BLaER1 (cell line): ENCODE results near the gene HOXA5.

ENCODE experiments used
- H3K27ac ChIP-seq: shearing (Covaris generic); formaldehyde crosslinking; 2 replicates; pipeline ENCODE4 v1.8.1; 2022
- H3K27me3 ChIP-seq: shearing (Covaris generic); formaldehyde crosslinking; 2 replicates; pipeline ENCODE4 v1.8.1; 2022
- H3K36me3 ChIP-seq: shearing (Covaris generic); formaldehyde crosslinking; 2 replicates; pipeline ENCODE4 v1.8.1; 2022
- H3K4me1 ChIP-seq: shearing (Covaris generic); formaldehyde crosslinking; 2 replicates; pipeline ENCODE4 v1.8.1; 2022
- H3K4me2 ChIP-seq: shearing (Covaris generic); formaldehyde crosslinking; 2 replicates; pipeline ENCODE4 v1.8.1; 2022
- H3K4me3 ChIP-seq: shearing (Covaris generic); formaldehyde crosslinking; 2 replicates; pipeline ENCODE4 v1.8.1; 2022
- H3K9ac ChIP-seq: shearing (Covaris generic); formaldehyde crosslinking; 2 replicates; pipeline ENCODE4 v1.8.1; 2022
- H3K9me3 ChIP-seq: shearing (Covaris generic); formaldehyde crosslinking; 2 replicates; pipeline ENCODE4 v1.8.1; 2022
- H4K20me1 ChIP-seq: shearing (Covaris generic); formaldehyde crosslinking; 2 replicates; pipeline ENCODE4 v1.8.1; 2022
- Cebpa-rat ChIP-seq: shearing (Covaris generic); IDR thresholded peaks from 2 replicates; pipeline ENCODE4 v1.8.1; 2022

HOXA5 gene

DNA sequence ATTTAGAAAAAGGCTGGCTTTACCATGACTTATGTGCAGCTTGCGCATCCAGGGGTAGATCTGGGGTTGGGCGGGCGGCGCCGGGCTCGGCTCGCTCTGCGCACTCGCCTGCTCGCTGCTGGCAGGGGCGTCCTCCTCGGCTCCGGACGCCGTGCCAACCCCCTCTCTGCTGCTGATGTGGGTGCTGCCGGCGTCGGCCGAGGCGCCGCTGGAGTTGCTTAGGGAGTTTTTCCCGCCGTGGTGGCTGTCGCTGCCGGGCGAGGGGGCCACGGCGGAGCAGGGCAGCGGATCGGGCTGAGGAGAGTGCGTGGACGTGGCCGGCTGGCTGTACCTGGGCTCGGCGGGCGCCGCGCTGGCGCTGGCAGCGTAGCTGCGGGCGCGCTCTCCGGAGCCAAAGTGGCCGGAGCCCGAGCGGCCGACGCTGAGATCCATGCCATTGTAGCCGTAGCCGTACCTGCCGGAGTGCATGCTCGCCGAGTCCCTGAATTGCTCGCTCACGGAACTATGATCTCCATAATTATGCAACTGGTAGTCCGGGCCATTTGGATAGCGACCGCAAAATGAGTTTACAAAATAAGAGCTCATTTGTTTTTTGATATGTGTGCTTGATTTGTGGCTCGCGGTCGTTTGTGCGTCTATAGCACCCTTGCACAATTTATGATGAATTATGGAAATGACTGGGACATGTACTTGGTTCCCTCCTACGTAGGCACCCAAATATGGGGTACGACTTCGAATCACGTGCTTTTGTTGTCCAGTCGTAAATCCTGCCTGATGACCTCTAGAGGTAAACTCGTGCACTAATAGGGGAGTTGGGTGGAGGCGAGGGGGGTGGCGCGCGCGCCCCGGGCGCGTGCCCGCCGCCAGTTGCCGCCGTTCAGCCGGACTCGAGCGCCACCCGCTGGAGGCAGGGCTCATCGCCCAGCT lies at the start of gene HOXA5:
TSS of gene HOXA5 (minus strand) at position 659 of the 927 bp plus-strand sequence. CDS start at position 585, 74 bp downstream.
- Histone ChIP-seq H4K20me1 (no peaks in the 10 kb centered on the region), H3K36me3 (peaks cover 20% of the 10 kb centered on the region), H3K9me3 (peaks cover 75% of the 10 kb centered on the region), H3K4me2 (no peak within 1 kb of the TSS), H3K27ac (no peak within 1 kb of the TSS), H3K9ac (no peak within 1 kb of the TSS), H3K4me1 (0 out of 2 replicates have a peak, but pooled peaks cover 2% of the 10 kb centered on the region), H3K4me3 (0 out of 2 replicates have a peak within 1 kb of the TSS, but pooled peaks have one; percentile 18), H3K27me3 (peaks cover 69% of the 10 kb centered on the region)
- no peak for TF ChIP-seq Cebpa-rat

DNA sequence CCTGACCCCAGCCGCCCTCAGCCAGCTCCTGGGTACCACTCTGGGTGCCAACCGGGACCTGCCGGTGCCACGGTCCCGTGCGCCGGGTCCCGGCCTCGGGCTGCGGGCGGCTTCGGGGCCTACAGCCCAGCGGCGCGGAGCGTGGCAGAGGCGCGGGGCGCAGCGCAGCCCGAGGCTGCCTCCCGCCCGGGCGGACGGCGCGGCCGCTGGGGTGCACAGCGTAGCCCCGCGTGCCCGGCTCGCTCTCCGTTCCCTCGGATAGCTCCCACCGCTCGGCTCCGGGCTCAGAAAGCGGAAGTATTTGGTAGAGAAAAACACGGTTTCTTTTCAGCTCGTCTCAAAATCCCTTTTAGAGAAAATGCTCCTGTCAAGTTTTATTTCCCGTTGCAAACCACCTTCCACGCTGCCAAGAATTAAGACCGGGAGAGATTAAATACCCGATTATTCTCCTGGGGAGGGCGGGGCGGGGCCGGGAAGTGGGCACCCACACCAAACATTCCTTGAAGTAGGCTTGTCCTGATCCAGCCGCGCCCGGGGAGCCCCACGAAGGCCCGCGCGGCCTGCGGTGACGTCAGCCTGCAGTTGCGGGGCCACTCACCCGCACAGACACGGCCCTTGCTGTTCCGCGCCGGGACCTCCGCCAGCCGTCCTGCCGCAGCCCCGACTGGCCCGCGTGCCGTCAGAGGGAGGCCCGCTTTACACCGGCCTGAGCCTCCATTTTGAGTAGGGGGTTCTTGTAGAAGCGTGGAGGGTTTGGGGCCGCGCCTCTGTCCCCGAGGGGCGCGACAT lies 49.3 kb upstream of the HOXA5 start:
- H3K27me3 ChIP-seq, result peaks cover 100% of the 10 kb centered on the region
- no peak overlapping the region for H3K9ac ChIP-seq
- no peaks in the 10 kb centered on the region; the same call in 1 of the 2 replicates for H3K9me3 ChIP-seq
- TF ChIP-seq Cebpa-rat, result no peak
- no peak overlapping the region for H3K4me3 ChIP-seq
- H3K4me2 ChIP-seq, result no peak overlapping the region
- H4K20me1 ChIP-seq, result peaks cover 97% of the 10 kb centered on the region
- H3K4me1 ChIP-seq, result no peaks in the 10 kb centered on the region
- no peak overlapping the region for H3K27ac ChIP-seq
- no peaks in the 10 kb centered on the region for H3K36me3 ChIP-seq

DNA sequence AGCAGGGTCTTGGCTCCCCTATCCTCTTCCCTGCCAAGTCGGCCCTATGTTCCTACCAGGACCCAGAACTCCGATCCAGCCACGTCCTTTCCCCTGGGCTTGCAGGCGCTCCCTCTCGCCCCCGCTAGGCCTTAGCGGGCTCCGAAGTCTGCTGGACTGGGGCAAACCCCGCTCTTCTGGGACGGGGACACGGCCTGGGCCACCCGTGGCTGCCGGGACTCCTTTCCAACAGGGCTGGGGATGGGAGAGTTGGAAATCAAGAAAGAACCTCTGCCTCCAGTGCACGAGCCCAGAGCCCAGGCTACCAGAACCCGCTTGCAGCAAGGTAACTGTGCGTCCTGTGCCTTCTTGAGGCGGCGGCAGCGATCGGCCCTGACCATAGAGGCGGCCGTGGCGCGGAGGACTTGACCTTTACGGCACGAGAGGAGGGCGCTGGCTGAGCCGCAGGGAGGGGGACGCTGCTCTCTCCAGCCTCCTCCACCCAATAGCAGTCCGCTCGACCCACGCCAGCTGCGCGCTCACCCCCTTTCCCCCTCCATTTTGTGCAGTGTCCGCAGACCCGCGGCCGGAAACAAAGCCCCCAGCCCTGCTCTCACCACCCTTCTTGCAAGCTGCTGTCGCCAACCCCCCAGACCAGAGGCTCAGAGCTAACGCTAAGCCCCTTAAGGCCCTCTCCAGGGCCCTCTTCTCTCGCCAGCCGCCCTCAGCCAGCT lies 48.5 kb upstream of the HOXA5 start:
- H3K27ac ChIP-seq, result no peak overlapping the region
- no peaks in the 10 kb centered on the region; the same call in 1 of the 2 replicates for H3K9me3 ChIP-seq
- H3K4me1 ChIP-seq, result no peaks in the 10 kb centered on the region
- peaks cover 100% of the 10 kb centered on the region for H3K27me3 ChIP-seq
- no peak for TF ChIP-seq Cebpa-rat
- H4K20me1 ChIP-seq, result peaks cover 97% of the 10 kb centered on the region
- no peaks in the 10 kb centered on the region for H3K36me3 ChIP-seq
- no peak overlapping the region for H3K9ac ChIP-seq
- no peak overlapping the region for H3K4me2 ChIP-seq
- H3K4me3 ChIP-seq, result no peak overlapping the region

DNA sequence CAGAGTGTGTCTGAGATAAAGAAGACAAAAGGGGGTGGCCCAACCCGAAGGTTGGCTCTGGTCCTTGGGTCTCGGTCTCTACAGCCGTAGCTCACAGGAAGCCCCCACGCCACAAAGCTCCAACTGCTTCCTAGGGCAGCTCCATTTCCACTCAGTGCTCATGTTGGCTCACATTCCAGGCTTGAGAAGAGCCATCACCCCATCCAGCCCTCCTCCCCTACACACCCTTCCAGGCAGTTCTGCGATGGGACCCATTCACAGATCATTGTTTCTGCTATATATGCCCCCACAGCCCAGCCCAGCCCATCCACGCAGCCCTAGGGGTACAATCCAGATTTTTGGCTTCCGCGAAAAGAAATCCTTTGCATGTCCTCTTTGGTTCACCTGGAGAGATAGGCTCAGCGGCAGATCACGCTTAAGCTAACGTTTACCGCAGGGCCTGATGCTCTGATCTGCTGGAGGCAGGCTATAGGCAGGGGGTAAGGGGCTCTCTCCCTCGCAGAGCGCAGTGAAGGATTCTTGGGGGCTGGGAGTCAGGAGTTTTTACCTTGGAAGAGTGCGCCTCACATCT lies 47.8 kb upstream of the HOXA5 start:
- peaks cover 97% of the 10 kb centered on the region for H4K20me1 ChIP-seq

DNA sequence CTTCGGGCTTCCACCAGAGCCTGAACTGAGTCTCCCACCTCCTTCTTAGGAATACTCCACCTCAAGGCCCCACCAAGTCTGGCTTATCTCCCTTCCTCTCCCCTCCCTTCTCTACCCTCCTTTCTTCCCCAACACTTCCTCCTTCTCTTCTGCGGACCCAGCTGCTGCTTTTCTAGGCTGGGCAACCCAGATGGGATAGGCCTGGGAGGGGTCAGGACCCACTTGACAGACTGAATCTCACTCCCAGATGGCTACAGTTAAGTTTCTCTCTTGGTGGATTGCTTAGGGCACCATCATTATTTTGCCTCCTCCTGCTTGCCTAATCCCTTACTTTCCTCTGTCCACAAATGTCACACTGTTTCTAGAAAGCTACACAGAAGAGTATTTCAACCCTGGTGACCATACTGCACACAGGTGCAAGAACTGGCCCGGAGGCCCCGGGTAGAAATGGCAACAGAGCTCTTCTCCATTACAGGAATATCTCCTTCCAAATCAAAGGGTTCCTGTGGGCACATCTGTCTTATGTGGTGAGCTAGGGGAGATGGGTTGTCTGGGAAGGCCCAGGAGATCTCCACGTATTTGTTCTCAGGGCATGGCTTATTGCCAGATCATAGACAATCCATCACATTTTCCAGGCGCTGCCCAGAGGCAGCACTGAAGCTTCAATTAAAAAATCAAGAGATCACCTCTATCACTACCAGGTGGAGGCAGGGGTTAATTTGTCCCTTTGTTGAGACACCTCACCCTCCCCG lies 46.7 kb upstream of the HOXA5 start:
- H3K4me3 ChIP-seq, result no peak overlapping the region
- H3K4me1 ChIP-seq, result no peaks in the 10 kb centered on the region
- no peaks in the 10 kb centered on the region; the same call in 1 of the 2 replicates for H3K9me3 ChIP-seq
- peaks cover 100% of the 10 kb centered on the region for H3K27me3 ChIP-seq
- no peak overlapping the region for H3K27ac ChIP-seq
- H4K20me1 ChIP-seq, result peaks cover 100% of the 10 kb centered on the region
- no peaks in the 10 kb centered on the region for H3K36me3 ChIP-seq
- no peak overlapping the region for H3K9ac ChIP-seq
- no peak for TF ChIP-seq Cebpa-rat
- no peak overlapping the region for H3K4me2 ChIP-seq

More for the DNA sequence above, 47.8 kb upstream of the HOXA5 start:
- Histone ChIP-seq H3K36me3 (no peaks in the 10 kb centered on the region), H3K9me3 (no peaks in the 10 kb centered on the region; the same call in 1 of the 2 replicates), H3K4me1 (no peaks in the 10 kb centered on the region), H3K27ac (no peak overlapping the region), H3K4me2 (no peak overlapping the region), H3K4me3 (no peak overlapping the region), H3K27me3 (peaks cover 100% of the 10 kb centered on the region), H3K9ac (no peak overlapping the region)
- no peak for TF ChIP-seq Cebpa-rat

DNA sequence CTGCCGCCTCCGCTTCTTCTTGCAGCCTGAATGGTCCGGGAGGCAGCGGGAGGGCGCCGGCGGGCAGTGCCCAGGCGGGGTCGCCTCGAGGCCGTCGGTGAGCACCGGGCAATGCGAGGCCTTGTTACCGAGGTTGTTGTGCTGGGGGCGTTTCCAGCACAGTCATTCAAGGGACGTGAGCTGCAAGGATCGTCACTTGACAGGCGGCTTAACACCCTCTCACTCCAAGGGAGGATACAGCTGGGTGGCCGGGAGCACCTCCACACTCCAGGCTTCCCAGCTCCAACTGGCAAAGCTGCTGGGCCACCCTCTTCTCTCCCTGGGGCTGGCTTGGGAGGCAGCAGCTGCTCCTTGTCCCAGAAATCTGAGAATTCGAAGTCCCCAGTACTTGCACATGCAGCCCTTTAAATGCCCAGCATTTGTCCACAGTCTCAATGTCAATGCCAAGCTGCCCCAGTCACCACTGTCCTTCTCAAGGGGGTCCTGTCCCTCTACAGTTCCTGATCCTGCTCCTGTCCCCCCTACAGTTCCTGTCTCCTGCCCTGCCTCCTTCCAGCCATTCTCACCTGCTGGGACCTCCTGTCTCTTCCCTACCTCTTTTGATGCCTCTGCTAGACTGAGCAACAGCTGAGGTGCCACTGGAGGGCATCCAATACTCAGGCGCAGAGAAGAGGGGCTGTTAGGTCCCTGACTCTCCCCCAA lies 46.0 kb upstream of the HOXA5 start:
- no peaks in the 10 kb centered on the region for H3K4me1 ChIP-seq
- TF ChIP-seq Cebpa-rat, result no peak
- no peak overlapping the region for H3K4me3 ChIP-seq
- H3K9me3 ChIP-seq, result no peaks in the 10 kb centered on the region; the same call in 1 of the 2 replicates
- H3K27me3 ChIP-seq, result peaks cover 100% of the 10 kb centered on the region
- no peak overlapping the region for H3K9ac ChIP-seq
- peaks cover 100% of the 10 kb centered on the region for H4K20me1 ChIP-seq
- H3K4me2 ChIP-seq, result no peak overlapping the region
- no peaks in the 10 kb centered on the region for H3K36me3 ChIP-seq
- H3K27ac ChIP-seq, result no peak overlapping the region

DNA sequence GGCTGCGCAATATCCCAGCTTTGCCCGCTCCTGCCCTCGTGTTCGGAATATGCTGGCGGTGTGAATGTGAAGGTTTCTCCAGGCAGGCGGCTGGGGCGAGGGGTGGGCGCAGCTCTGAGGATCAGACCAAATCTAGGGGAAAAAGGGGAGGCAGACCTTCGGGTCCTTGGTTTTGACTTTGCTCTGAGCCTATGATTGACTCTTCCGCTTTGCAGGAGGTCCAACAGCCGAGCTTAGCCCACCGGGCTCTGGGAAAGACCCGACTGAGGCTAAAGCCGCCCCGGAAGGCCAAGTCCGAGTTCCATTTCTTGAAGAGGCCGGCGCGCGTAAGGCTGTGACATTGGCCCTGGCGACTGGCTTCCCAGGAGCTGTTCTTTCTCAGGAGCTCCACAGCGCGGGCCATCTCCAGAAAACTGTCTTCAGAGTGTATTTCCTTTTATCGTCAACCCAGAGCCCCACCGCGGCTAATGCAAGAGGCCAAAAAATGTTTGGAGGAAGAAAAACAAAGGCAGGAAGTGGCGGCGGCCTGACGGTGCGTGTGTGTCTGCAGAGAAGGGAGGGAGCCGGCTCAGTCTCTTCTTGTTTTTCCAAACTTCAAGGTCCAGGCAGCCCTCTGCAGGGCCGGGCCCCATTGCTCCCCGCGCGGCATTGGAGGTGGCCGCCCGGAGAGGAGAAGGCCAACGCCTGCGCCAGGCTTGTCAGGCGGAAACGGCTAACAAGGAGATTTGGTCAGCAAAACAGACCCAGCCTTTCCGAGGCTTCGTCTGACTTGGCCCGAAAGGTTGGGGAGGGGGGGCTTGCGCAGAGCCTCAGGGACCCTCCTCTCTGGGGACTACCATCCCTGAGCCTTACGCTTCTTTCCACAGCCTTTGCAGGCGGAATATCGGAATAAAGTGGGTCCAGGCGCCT lies 45.2 kb upstream of the HOXA5 start:
- H3K4me2 ChIP-seq, result no peak overlapping the region
- H3K9ac ChIP-seq, result no peak overlapping the region
- no peaks in the 10 kb centered on the region for H3K4me1 ChIP-seq
- no peak overlapping the region for H3K4me3 ChIP-seq
- no peak overlapping the region for H3K27ac ChIP-seq
- H3K27me3 ChIP-seq, result peaks cover 100% of the 10 kb centered on the region
- peaks cover 100% of the 10 kb centered on the region for H4K20me1 ChIP-seq
- TF ChIP-seq Cebpa-rat, result no peak
- H3K9me3 ChIP-seq, result no peaks in the 10 kb centered on the region; the same call in 1 of the 2 replicates
- H3K36me3 ChIP-seq, result no peaks in the 10 kb centered on the region
